ENCODE measurements around the gene SMG6. TPM values are rescaled to one million over a fixed set of nuclear protein-coding genes. Genes with fewer than 3 reads are reported as not detected.
"Not testable (repeated sequence)": the region's sequence is repeated elsewhere in the genome, so short reads cannot be mapped to it uniquely, and the experiment has no call there.

SMG6 gene
- total RNA-seq, 1 donor from 2014 or later = 47.7 TPM

GRCh38 chr17:2259769-2260536, 43.6 kb downstream of the SMG6 start:
- H3K27me3 Mint-ChIP-seq = no peaks in the 10 kb centered on the region
- DNase-seq (ENCODE audit: low spot score, unreplicated experiment) = no peak
- no peaks in the 10 kb centered on the region for H3K9me3 Mint-ChIP-seq (ENCODE audit: low read depth)
- no peak overlapping the region for H3K27ac Mint-ChIP-seq
- no peak for TF ChIP-seq CTCF (IDR thresholded peaks at IDR 0.05; ENCODE audit: unreplicated experiment)
- peaks cover 1% of the 10 kb centered on the region for H3K4me1 Mint-ChIP-seq (ENCODE audit: low read depth)
- H3K36me3 Mint-ChIP-seq (ENCODE audit: insufficient read depth) = peaks cover 20% of the 10 kb centered on the region
- no peak overlapping the region for H3K4me3 Mint-ChIP-seq (ENCODE audit: low read depth)

- H3K9me3 Mint-ChIP-seq (ENCODE audit: low read depth); H3K4me1 Mint-ChIP-seq (ENCODE audit: low read depth); H3K27me3 Mint-ChIP-seq; H3K27ac Mint-ChIP-seq; DNase-seq (ENCODE audit: low spot score, unreplicated experiment); H3K4me3 Mint-ChIP-seq (ENCODE audit: low read depth): not testable (repeated sequence)
- H3K36me3 Mint-ChIP-seq (ENCODE audit: insufficient read depth) = peaks cover 22% of the 10 kb centered on the region
These were observed 44.8 kb downstream of the SMG6 start for GRCh38 chr17:2258830-2259229.

- peaks cover 32% of the 10 kb centered on the region for H3K36me3 Mint-ChIP-seq (ENCODE audit: insufficient read depth)
- TF ChIP-seq CTCF (IDR thresholded peaks at IDR 0.05; ENCODE audit: unreplicated experiment) = no peak
- DNase-seq (ENCODE audit: low spot score, unreplicated experiment) = no peak
- no peaks in the 10 kb centered on the region for H3K27me3 Mint-ChIP-seq
- H3K4me3 Mint-ChIP-seq (ENCODE audit: low read depth) = no peak overlapping the region
- peaks cover 5% of the 10 kb centered on the region for H3K9me3 Mint-ChIP-seq (ENCODE audit: low read depth)
- H3K4me1 Mint-ChIP-seq (ENCODE audit: low read depth) = no peaks in the 10 kb centered on the region
- no peak overlapping the region for H3K27ac Mint-ChIP-seq
These were observed 49.7 kb downstream of the SMG6 start for GRCh38 chr17:2253768-2254406.

- no peaks in the 10 kb centered on the region for H3K27me3 Mint-ChIP-seq
- no peak for DNase-seq (ENCODE audit: low spot score, unreplicated experiment)
- H3K9me3 Mint-ChIP-seq (ENCODE audit: low read depth) = peaks cover 5% of the 10 kb centered on the region
- H3K4me3 Mint-ChIP-seq (ENCODE audit: low read depth) = no peak overlapping the region
- H3K27ac Mint-ChIP-seq = no peak overlapping the region
- H3K4me1 Mint-ChIP-seq (ENCODE audit: low read depth) = no peaks in the 10 kb centered on the region
- peaks cover 34% of the 10 kb centered on the region for H3K36me3 Mint-ChIP-seq (ENCODE audit: insufficient read depth)
- no peak for TF ChIP-seq CTCF (IDR thresholded peaks at IDR 0.05; ENCODE audit: unreplicated experiment)
These were observed 50.2 kb downstream of the SMG6 start for GRCh38 chr17:2253362-2253761.

- peaks cover 5% of the 10 kb centered on the region for H3K9me3 Mint-ChIP-seq (ENCODE audit: low read depth)
- no peak for DNase-seq (ENCODE audit: low spot score, unreplicated experiment)
- no peaks in the 10 kb centered on the region for H3K4me1 Mint-ChIP-seq (ENCODE audit: low read depth)
- no peak overlapping the region for H3K27ac Mint-ChIP-seq
- H3K4me3 Mint-ChIP-seq (ENCODE audit: low read depth) = no peak overlapping the region
- no peak for TF ChIP-seq CTCF (IDR thresholded peaks at IDR 0.05; ENCODE audit: unreplicated experiment)
- H3K27me3 Mint-ChIP-seq = no peaks in the 10 kb centered on the region
- H3K36me3 Mint-ChIP-seq (ENCODE audit: insufficient read depth) = peaks cover 28% of the 10 kb centered on the region
These were observed 52.5 kb downstream of the SMG6 start for GRCh38 chr17:2251098-2251497.
